IPS-18c (cell line): ENCODE results near the gene ZBTB2.
"Not testable (repeated sequence)": the region's sequence is repeated elsewhere in the genome, so short reads cannot be mapped to it uniquely, and the experiment has no call there.

Experiments used
- H3K4me3 ChIP-seq: 2 replicates; pipeline ENCODE4 v1.7.0; 2013; ENCODE audit warnings: low read depth, mild to moderate bottlenecking, low read length, moderate library complexity; ENCODE audit not compliant: insufficient read depth
- H3K9me3 ChIP-seq: one replicate; pipeline ENCODE4 v1.6.1; 2013; ENCODE audit warnings: mild to moderate bottlenecking, low read length, moderate library complexity; ENCODE audit not compliant: control insufficient read depth, insufficient read depth

The ZBTB2 gene

GRCh38 chr6:151351731-151352130, 39.6 kb downstream of the ZBTB2 start:
- Histone ChIP-seq H3K4me3 (no peak overlapping the region), H3K9me3 (no peaks in the 10 kb centered on the region)

GRCh38 chr6:151351146-151351700, 40.1 kb downstream of the ZBTB2 start:
- no peaks in the 10 kb centered on the region for H3K9me3 ChIP-seq

GRCh38 chr6:151350442-151351145, 40.8 kb downstream of the ZBTB2 start:
- no peak overlapping the region for H3K4me3 ChIP-seq
- no peaks in the 10 kb centered on the region for H3K9me3 ChIP-seq

More at GRCh38 chr6:151351146-151351700, 40.1 kb downstream of the ZBTB2 start:
- H3K4me3 ChIP-seq, result no peak overlapping the region

- H3K4me3 ChIP-seq, result no peak overlapping the region
- H3K9me3 ChIP-seq, result no peaks in the 10 kb centered on the region
These were observed 41.6 kb downstream of the ZBTB2 start for GRCh38 chr6:151349651-151350270.

- not testable (repeated sequence) for H3K4me3 ChIP-seq, H3K9me3 ChIP-seq
These were observed 48.6 kb downstream of the ZBTB2 start for GRCh38 chr6:151342750-151343149.

DNA sequence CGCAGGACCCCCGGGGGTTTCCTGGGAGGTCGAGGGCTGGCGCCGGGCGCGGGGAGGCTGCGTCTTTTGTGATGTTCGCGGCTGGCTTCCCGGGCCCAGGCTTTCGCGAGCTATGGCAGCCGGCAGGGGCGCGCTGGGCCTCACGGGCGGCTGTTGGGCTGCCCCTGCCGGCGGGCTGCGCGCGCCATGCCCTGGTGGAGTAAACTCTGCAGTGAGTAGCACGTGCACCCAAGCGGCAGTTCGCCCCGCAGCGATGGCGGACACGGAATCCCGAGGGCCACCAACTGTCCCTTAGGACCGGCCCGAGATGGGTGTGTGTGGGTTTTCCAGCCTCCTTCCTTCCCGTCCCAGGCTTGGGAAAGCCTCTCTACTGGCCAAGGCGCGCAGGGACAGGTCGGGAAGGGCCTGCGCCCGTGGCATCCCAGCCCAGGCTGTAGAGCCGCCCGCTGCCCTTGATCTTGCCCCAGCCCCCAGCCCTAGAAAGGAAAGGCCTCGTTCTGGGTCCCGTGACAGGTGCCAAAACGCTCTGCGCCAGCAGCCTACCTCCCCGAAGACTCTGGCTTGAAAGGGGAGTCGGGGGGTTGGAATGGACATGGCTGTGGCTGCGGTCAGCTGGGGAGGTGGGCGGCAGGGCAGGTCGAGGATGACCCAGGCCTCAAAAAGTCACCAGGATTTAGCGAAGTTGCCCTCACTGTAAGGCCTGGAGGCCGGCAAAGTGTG, 49.7 kb downstream of the ZBTB2 start:
- H3K4me3 ChIP-seq, result no peak overlapping the region
- H3K9me3 ChIP-seq, result no peaks in the 10 kb centered on the region

DNA sequence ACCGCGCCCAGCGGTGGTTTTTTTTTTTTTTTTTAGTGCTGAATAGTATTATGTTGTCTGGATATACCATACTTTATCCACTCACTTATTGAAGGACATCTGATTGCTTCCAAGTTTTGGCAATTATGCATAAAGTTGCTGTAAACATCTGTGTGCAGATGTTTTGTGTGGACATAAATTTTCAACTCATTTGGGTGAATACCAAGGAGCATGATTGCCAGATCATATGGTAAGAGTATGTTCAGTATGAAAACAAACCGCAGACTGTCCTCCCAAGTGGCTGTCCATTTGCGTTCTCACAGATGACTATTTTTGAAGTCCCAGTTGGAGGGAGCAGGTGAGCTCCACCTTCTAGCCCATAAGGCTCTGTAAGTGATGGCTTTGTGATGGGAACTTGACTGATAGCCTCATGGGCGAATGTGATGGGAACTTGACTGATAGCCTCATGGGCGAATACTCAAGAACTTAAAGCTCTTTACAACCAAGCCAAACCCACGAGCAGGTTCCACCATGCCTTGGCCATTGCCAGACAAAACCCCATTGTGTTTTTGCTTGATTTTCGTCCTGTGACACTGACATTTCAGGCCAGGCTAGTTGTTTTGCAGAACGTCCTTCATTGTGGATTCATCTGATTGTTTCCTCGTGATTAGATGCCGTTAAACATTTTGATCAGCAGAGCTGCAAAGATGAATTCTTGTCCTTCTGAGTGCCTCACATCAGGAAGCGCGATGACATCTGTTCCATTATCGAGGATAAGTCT, 51.0 kb downstream of the ZBTB2 start:
- Histone ChIP-seq H3K4me3 (no peak overlapping the region), H3K9me3 (no peaks in the 10 kb centered on the region)

DNA sequence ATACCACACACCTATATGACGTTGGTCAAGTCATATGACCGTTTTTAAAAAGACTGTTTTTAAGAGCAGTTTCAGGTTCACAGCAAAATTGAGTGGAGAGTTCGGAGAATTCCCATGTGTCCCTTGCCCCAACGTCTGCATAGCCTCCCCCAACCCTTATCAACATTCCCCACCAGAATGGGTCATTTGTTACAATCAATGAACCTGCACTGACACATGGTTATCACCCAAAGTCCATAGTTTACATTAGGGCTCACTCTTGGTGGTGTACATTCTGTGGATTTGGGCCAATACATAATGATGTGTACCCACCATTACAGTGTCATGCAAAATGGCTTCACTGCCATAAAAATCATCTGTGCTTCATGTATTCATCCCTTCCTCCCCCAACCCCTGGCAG, 52.0 kb downstream of the ZBTB2 start:
- H3K4me3 ChIP-seq, result no peak overlapping the region
- no peaks in the 10 kb centered on the region for H3K9me3 ChIP-seq

DNA sequence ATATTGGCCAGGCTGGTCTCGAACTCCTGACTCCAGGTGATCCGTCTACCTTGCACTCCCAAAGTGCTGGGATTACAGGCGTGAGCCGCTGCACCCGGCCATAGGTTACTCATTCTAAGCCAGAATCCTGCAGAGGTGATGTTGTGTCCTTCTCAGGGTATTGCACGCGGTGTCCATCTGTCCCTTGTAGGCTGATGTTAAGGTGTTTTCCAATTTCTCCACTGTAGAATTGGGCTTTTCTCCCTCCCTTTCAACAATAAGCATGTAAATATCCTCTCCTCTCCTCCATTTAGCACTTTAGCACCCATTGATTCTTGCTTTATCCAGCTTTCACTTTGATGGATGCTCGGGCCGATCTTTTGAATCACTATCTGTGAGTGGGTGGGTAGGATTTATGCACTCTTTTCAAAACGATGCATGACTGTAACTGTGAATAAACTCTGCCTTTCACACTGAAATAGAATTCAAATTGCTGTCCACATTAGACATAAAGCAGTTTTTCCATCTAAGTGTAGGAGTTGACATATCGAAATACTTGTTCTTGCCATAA, 52.6 kb downstream of the ZBTB2 start:
- Histone ChIP-seq H3K4me3 (no peak overlapping the region), H3K9me3 (no peaks in the 10 kb centered on the region)

- H3K4me3 ChIP-seq, result no peak overlapping the region
- H3K9me3 ChIP-seq, result no peaks in the 10 kb centered on the region
These were observed 55.4 kb downstream of the ZBTB2 start for GRCh38 chr6:151335930-151336329.

DNA sequence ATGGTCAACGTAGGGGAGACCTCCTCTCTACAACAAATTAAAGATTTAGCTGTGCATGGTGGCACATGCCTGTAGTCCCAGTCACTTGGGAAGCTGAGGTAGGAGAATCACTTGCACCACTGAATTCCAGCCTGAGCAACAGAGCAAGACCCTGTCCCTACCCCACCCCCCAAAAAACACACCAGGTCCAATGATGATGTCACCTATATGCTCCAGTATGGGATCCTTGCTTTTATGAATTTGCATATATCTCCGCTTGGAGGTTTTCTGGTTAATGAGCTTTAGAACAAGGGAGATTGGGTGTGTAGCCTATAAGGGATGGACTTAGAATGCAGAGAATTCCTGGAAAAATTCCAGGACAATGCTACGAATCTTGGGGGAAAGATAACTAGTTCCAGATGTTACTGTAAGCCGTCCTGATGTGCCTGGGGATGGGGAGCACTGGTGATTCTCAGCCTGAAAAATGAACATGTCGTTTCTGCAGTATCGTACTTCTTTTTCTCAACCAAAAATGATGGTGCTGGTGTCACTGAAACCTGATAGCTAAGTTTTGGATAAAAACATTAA, 61.1 kb downstream of the ZBTB2 start:
- H3K4me3 ChIP-seq, result no peak overlapping the region
- H3K9me3 ChIP-seq, result no peaks in the 10 kb centered on the region

DNA sequence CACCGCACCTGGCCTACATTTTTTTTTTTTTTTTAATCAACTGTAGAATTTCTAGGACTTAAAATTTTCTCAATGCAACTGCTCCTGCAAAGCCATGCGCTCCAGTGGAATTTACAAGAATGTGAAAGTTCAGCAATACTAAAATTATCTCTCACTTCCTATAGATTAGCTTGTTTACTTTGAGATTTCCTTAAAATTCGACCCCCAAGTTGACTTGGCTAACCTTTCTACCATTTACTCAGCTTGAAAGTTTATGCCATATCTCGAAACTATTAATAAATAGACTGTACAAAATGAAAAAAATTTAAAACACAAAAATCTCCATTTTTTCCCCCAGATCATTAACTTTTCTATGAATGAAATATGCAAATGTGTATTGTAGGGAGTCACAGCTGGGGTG, 64.3 kb downstream of the ZBTB2 start:
- Histone ChIP-seq H3K9me3 (no peaks in the 10 kb centered on the region), H3K4me3 (no peak overlapping the region)

DNA sequence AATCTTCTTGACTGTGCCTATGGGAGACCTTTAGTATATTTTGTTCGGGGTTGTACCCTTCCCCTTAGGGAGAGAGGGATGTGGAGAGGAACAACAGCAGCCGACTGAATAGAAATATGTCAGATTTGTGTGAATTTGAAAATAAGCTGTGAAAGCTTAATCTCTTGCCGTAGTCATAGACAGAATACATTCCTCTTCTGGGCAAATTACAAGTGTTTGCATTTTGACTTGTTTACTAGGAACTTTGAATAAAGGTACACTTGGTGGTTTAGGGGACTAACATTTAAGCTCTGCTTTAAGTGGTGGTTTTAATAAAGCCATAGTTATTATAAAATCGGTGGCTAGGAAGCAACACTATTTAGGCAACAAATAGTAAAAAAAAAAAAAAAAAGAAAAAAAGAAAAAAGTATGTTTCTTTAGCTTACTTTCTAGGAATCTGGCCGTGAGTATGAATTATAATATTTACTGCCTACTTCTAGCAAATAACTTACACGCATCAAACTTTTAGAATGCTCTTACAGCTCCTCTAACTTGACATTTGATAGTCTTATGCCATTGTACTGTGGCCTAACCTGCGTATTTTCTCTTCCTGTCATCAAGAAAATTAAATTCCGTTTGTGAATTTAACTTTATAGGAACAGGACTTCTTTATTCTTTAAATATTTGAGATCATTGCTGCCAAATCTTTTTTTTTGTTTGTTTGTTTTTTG, 65.1 kb downstream of the ZBTB2 start:
- Histone ChIP-seq H3K4me3 (no peak overlapping the region; the same call in 1 of the 2 replicates), H3K9me3 (no peaks in the 10 kb centered on the region)

DNA sequence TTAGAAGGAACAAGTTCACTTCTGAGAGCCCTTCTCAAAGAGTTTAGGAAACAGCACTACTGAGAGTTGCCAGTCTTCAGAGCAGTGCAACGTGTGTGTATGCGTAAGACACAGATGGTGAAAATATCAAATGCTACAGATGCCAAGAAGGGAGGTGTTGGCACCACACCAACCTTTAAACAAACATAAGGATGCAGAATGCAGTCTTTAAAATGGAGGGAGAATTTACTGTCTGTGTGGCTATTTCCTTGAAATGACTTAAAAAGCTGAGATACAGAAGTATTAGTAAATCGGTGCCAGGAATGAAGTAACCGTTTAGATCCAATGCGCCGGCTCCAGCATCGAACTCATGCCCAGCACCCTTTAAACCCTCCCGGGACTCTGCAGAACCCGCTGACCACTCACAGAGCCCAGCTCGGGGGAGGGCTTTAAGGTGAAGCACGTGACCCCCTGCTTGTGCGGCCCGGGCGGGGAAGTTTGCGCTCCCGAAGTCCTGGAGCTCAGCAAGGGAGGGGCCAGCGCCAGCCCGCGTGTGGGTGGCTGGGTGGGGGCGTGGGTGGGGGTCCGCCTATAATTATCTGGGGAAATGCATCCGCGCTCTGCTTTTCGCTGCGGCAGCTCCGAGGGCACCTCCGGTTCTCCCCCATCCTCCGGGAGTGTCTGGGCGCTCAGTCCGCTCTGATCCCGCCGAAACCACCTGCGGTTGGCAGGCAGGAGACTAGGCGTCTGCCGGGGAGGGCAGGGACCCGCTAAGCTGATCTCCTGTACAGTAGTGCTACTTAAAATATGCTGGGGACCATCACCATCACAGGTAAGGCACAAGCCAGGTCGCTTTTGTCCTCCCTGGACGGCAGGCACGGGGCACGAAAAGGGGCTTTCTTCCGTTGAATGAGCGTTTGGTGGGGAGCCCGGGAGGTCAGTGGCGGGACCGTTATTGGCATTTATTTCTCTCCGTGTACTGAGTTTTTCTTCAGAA, 66.0 kb downstream of the ZBTB2 start:
- H3K9me3 ChIP-seq, result no peaks in the 10 kb centered on the region
- peak overlapping the region; percentile 24; the same call in 1 of the 2 replicates for H3K4me3 ChIP-seq

DNA sequence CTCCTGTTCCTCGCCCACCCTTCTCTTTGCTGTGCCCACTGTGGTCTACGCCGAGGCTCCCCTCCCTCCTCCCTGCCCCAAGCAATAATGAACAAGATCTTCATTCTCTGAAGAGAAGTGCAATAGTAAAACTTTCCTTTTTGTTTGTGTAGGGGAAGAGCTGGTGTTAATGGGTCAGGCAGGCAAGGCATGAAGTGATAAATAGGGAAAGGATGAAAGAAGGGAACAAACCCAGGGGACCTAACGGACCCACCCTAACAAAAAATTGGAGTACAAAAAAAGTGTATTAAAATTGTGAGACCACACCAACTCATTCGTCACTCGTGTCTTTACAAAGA, 66.9 kb downstream of the ZBTB2 start:
- Histone ChIP-seq H3K9me3 (no peaks in the 10 kb centered on the region), H3K4me3 (no peak overlapping the region)
